DLD1 (cell line): ENCODE results near the gene SGMS1.

Experiments used
- in situ Hi-C: cut with HindIII; loops from 2 replicates; pipeline ENCODE4 v1.10.0; 2017; ENCODE audit warnings: low sequenced_read_pairs

SGMS1 gene

GRCh38 chr10:50316695-50317648, 306.8 kb downstream of the SGMS1 start:
- in situ Hi-C loops, result loop anchor here (10.0 kb wide), 1 partner anchor 78 kb away; no protein-coding TSS in a partner anchor

- in situ Hi-C loops, result loop anchor here (10.0 kb wide), 1 partner anchor 79 kb away; no protein-coding TSS in a partner anchor
Observed at GRCh38 chr10:50316174-50316573, 307.6 kb downstream of the SGMS1 start.

- in situ Hi-C loops, result loop anchor here (10.0 kb wide), 1 partner anchor 79 kb away; no protein-coding TSS in a partner anchor
Observed at GRCh38 chr10:50315424-50315823, 308.3 kb downstream of the SGMS1 start.

GRCh38 chr10:50314169-50315071, 309.3 kb downstream of the SGMS1 start:
- in situ Hi-C loops, result loop anchor here (10.0 kb wide), 1 partner anchor 80 kb away; no protein-coding TSS in a partner anchor

- in situ Hi-C loops, result loop anchor here (10.0 kb wide), 1 partner anchor 82 kb away; no protein-coding TSS in a partner anchor
Observed at GRCh38 chr10:50312464-50313437, 311.0 kb downstream of the SGMS1 start.

GRCh38 chr10:50310560-50311174, 313.1 kb downstream of the SGMS1 start:
- in situ Hi-C loops, result loop anchor here (10.0 kb wide), 1 partner anchor 84 kb away; no protein-coding TSS in a partner anchor

GRCh38 chr10:50309342-50309741, 314.4 kb downstream of the SGMS1 start:
- in situ Hi-C loops, result no loop called here

GRCh38 chr10:50304660-50305059, 319.1 kb downstream of the SGMS1 start:
- in situ Hi-C loops, result no loop called here

- in situ Hi-C loops, result no loop called here
Observed at GRCh38 chr10:50299948-50300669, 323.6 kb downstream of the SGMS1 start.

- in situ Hi-C loops, result no loop called here
Observed at GRCh38 chr10:50295367-50295766, 328.4 kb downstream of the SGMS1 start.

- in situ Hi-C loops, result no loop called here
Observed at GRCh38 chr10:50294582-50294981, 329.2 kb downstream of the SGMS1 start.

- in situ Hi-C loops, result no loop called here
Observed at GRCh38 chr10:50293513-50294313, 330.0 kb downstream of the SGMS1 start.

GRCh38 chr10:50291261-50291850, 332.4 kb downstream of the SGMS1 start:
- in situ Hi-C loops, result no loop called here

GRCh38 chr10:50289196-50289595, 334.6 kb downstream of the SGMS1 start:
- in situ Hi-C loops, result no loop called here

- in situ Hi-C loops, result no loop called here
Observed at GRCh38 chr10:50286996-50287803, 336.6 kb downstream of the SGMS1 start.

GRCh38 chr10:50286517-50286916, 337.2 kb downstream of the SGMS1 start:
- in situ Hi-C loops, result no loop called here
